Measurements from ENCODE around the gene CACNA1B.

DNA sequence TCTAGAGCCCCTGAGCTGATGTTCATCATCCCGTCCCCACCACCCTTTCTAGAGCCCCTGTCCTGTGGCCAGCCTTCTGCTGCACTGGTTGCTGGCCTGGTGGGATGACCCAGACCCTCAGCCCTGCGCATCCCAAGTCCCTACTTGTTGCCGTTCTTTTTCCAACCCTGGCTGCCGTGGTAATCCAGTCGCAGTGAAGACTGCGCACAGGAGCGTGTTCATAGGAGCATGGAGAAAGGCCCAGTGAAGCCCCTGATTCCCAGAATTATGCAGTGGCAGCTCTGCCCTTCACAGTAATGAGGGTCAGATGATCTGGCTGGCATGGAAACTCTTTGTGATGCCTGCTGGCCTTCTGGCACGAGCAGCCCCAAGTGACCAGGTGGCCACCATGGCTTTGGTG, 183.3 kb downstream of the CACNA1B start:
- no peak for TF ChIP-seq POLR2A (IDR thresholded peaks at IDR 0.05; ENCODE audit: low read depth)
- TF ChIP-seq, protein P1, sequence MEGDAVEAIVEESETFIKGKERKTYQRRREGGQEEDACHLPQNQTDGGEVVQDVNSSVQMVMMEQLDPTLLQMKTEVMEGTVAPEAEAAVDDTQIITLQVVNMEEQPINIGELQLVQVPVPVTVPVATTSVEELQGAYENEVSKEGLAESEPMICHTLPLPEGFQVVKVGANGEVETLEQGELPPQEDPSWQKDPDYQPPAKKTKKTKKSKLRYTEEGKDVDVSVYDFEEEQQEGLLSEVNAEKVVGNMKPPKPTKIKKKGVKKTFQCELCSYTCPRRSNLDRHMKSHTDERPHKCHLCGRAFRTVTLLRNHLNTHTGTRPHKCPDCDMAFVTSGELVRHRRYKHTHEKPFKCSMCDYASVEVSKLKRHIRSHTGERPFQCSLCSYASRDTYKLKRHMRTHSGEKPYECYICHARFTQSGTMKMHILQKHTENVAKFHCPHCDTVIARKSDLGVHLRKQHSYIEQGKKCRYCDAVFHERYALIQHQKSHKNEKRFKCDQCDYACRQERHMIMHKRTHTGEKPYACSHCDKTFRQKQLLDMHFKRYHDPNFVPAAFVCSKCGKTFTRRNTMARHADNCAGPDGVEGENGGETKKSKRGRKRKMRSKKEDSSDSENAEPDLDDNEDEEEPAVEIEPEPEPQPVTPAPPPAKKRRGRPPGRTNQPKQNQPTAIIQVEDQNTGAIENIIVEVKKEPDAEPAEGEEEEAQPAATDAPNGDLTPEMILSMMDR (IDR thresholded peaks at IDR 0.05) = no peak

Measured in esophagus muscularis mucosa (tissue), 3 donors.